Endothelial cell (in vitro differentiated cells): Measurements from ENCODE around the gene ERCC1. TPM values are rescaled to one million over a fixed set of nuclear protein-coding genes. Genes with fewer than 3 reads are reported as not detected.
A peak's percentile ranks its signal among the peaks of the same experiment; 100 is the strongest.

Experiments
- DNase-seq: peaks from one replicate; pipeline ENCODE4 v3.0.0; 2021; ENCODE audit warnings: low spot score
- H3K27ac Mint-ChIP-seq: one replicate; pipeline ENCODE4 v1.8.0; 2021; ENCODE audit warnings: mixed read lengths, inconsistent platforms; ENCODE audit not compliant: unreplicated experiment
- H3K27me3 Mint-ChIP-seq: one replicate; pipeline ENCODE4 v1.8.0; 2021; ENCODE audit warnings: mild to moderate bottlenecking, moderate library complexity, mixed read lengths, inconsistent platforms; ENCODE audit not compliant: unreplicated experiment
- H3K36me3 Mint-ChIP-seq: one replicate; pipeline ENCODE4 v1.8.0; 2021; ENCODE audit warnings: mild to moderate bottlenecking, low read depth, mixed read lengths, inconsistent platforms; ENCODE audit not compliant: unreplicated experiment
- H3K4me1 Mint-ChIP-seq: one replicate; pipeline ENCODE4 v1.8.0; 2021; ENCODE audit warnings: mild to moderate bottlenecking, mixed read lengths, inconsistent platforms; ENCODE audit not compliant: unreplicated experiment
- H3K4me3 Mint-ChIP-seq: one replicate; pipeline ENCODE4 v1.8.0; 2021; ENCODE audit warnings: mild to moderate bottlenecking, mixed read lengths, inconsistent platforms; ENCODE audit not compliant: unreplicated experiment
- H3K9me3 Mint-ChIP-seq: one replicate; pipeline ENCODE4 v1.8.0; 2021; ENCODE audit warnings: mixed read lengths, inconsistent platforms; ENCODE audit not compliant: unreplicated experiment
- CTCF ChIP-seq: fragments of 200-600 bp; sonication (generic); IDR thresholded peaks from one replicate; pipeline ENCODE4 v1.5.0; 2021; ENCODE audit warnings: antibody characterized with exemption; ENCODE audit not compliant: unreplicated experiment
- total RNA-seq: library from RNA; stranded (reverse); fragmentation: NEBNext Ultra II Directional; extraction: Animal tissue kit (Norgen Biotek cat#: 25700); gene quantifications from one replicate; pipeline ENCODE4 v1.2.1, GENCODE V29; 2021; ENCODE audit not compliant: unreplicated experiment

ERCC1 gene
- total RNA-seq, 1 donor from 2014 or later = 62.8 TPM

GRCh38 chr19:45391871-45392665, 31.6 kb downstream of the ERCC1 start:
- H3K36me3 Mint-ChIP-seq = no peaks in the 10 kb centered on the region
- TF ChIP-seq CTCF = no peak
- peaks cover 15% of the 10 kb centered on the region for H3K27me3 Mint-ChIP-seq
- no peak for DNase-seq
- H3K9me3 Mint-ChIP-seq = no peaks in the 10 kb centered on the region
- no peak overlapping the region for H3K27ac Mint-ChIP-seq
- H3K4me3 Mint-ChIP-seq = no peak overlapping the region
- H3K4me1 Mint-ChIP-seq = no peaks in the 10 kb centered on the region

- H3K36me3 Mint-ChIP-seq = no peaks in the 10 kb centered on the region
- peaks cover 13% of the 10 kb centered on the region for H3K27me3 Mint-ChIP-seq
- no peak overlapping the region for H3K4me3 Mint-ChIP-seq
- no peak for DNase-seq
- H3K4me1 Mint-ChIP-seq = no peaks in the 10 kb centered on the region
- no peak overlapping the region for H3K27ac Mint-ChIP-seq
- no peaks in the 10 kb centered on the region for H3K9me3 Mint-ChIP-seq
- no peak for TF ChIP-seq CTCF
Observed at GRCh38 chr19:45391346-45391745, 32.4 kb downstream of the ERCC1 start.

GRCh38 chr19:45385392-45386221, 38.1 kb downstream of the ERCC1 start:
- no peaks in the 10 kb centered on the region for H3K4me1 Mint-ChIP-seq
- no peak for DNase-seq
- no peaks in the 10 kb centered on the region for H3K36me3 Mint-ChIP-seq
- H3K27ac Mint-ChIP-seq = no peak overlapping the region
- peaks cover 15% of the 10 kb centered on the region for H3K27me3 Mint-ChIP-seq
- no peaks in the 10 kb centered on the region for H3K9me3 Mint-ChIP-seq
- H3K4me3 Mint-ChIP-seq = no peak overlapping the region
- no peak for TF ChIP-seq CTCF

- H3K4me1 Mint-ChIP-seq = no peaks in the 10 kb centered on the region
- no peak for DNase-seq
- no peaks in the 10 kb centered on the region for H3K36me3 Mint-ChIP-seq
- no peaks in the 10 kb centered on the region for H3K9me3 Mint-ChIP-seq
- H3K27ac Mint-ChIP-seq = peak overlapping the region; percentile 50
- H3K27me3 Mint-ChIP-seq = peaks cover 11% of the 10 kb centered on the region
- no peak overlapping the region for H3K4me3 Mint-ChIP-seq
- no peak for TF ChIP-seq CTCF
Observed at GRCh38 chr19:45382426-45382825, 41.3 kb downstream of the ERCC1 start.

GRCh38 chr19:45380107-45380506, 43.6 kb downstream of the ERCC1 start:
- no peak overlapping the region for H3K27ac Mint-ChIP-seq
- H3K4me3 Mint-ChIP-seq = no peak overlapping the region
- H3K36me3 Mint-ChIP-seq = no peaks in the 10 kb centered on the region
- no peaks in the 10 kb centered on the region for H3K4me1 Mint-ChIP-seq
- TF ChIP-seq CTCF = no peak
- no peak for DNase-seq
- peaks cover 6% of the 10 kb centered on the region for H3K27me3 Mint-ChIP-seq
- no peaks in the 10 kb centered on the region for H3K9me3 Mint-ChIP-seq
